ENCODE measurements around the gene RAB44. TPM values are rescaled to one million over a fixed set of nuclear protein-coding genes. Genes with fewer than 3 reads are reported as not detected.

RAB44 gene
- total RNA-seq, 2 donors from 2014 or later: 0.14 to 0.45 TPM

DNA sequence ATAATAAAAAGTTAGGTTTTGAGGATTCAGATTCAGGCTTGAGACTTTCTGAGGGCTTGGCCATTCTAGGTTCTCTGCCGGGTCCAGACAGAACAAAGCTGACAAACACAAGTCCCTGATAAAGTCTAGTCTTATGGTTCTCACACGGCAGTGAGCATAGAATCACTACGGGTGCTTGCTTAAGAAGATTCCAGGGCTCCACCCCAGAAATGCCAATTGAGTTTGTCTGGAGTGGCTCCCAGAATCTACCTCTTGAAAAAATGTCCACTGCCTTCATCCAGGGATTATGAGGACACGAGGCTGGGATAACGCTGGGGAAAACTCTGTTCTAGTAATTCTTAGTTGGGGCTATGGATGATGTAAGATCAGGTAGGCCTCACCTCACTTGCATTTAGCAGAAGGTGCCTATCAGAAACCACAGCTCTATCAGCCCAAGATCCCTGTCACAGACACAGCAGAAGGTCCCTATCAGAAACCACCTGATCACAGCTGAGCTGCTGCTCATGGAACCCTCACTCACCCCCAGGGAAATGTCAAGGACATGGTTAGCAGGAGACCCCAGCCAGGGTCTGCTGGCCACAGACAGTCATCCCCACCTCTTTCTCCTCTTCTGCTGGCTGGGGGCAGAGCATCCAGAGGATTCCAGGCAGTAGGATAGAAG lies 52.3 kb downstream of the RAB44 start:
- no peak overlapping the region for H3K27ac ChIP-seq
- 76% methylated on average over 5 of the region's 5 CpGs for WGBS
- TF ChIP-seq POLR2A (IDR thresholded peaks at IDR 0.05) (no peak), POLR2AphosphoS5 (IDR thresholded peaks at IDR 0.05) (no peak), CTCF (IDR thresholded peaks at IDR 0.05) (no peak)
- H3K4me3 ChIP-seq: no peak overlapping the region
- no peaks in the 10 kb centered on the region for H3K36me3 ChIP-seq
- no peak for DNase-seq (ENCODE audit: low spot score)
- H3K9me3 ChIP-seq: no peaks in the 10 kb centered on the region
- no peaks in the 10 kb centered on the region for H3K4me1 ChIP-seq (replicated peaks)
- no peaks in the 10 kb centered on the region for H3K27me3 ChIP-seq (replicated peaks; ENCODE audit: insufficient read depth)
- intact Hi-C loops (cut with DNase I): no loop called here

DNA sequence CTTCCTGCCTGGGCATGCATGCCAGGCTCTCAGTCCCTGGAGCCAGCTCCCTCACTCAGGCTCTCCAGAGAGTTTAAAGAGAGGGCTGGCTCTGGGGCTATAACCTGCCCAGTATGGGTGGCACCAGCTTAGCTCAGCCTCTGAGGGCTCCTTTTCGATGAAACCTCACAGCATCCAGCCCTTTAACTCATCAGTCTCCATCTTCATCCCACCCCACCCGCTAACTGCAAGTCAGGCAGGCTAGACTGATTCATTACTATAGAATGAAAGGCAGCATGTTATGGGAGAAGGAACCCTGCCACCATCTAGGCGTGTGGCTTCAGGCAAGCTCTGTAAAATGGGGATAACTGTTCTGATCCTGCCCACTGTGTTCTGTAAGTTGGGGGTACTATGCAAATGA lies 53.5 kb downstream of the RAB44 start:
- Histone ChIP-seq H3K4me3 (no peak overlapping the region), H3K9me3 (no peaks in the 10 kb centered on the region), H3K27me3 (replicated peaks; ENCODE audit: insufficient read depth) (no peaks in the 10 kb centered on the region), H3K4me1 (replicated peaks) (no peaks in the 10 kb centered on the region), H3K36me3 (no peaks in the 10 kb centered on the region), H3K27ac (no peak overlapping the region)
- intact Hi-C loops (cut with DNase I): no loop called here
- TF ChIP-seq CTCF (IDR thresholded peaks at IDR 0.05) (no peak), POLR2AphosphoS5 (IDR thresholded peaks at IDR 0.05) (no peak), POLR2A (IDR thresholded peaks at IDR 0.05) (no peak)
- WGBS: 84% methylated on average over 3 of the region's 3 CpGs
- no peak for DNase-seq (ENCODE audit: low spot score)

GRCh38 chr6:36751833-36752186 lies 54.2 kb downstream of the RAB44 start:
- WGBS: 0% methylated on average over 1 of the region's 1 CpG
- Histone ChIP-seq H3K27ac (no peak overlapping the region), H3K36me3 (no peaks in the 10 kb centered on the region), H3K9me3 (no peaks in the 10 kb centered on the region), H3K27me3 (replicated peaks; ENCODE audit: insufficient read depth) (no peaks in the 10 kb centered on the region), H3K4me3 (no peak overlapping the region), H3K4me1 (replicated peaks) (no peaks in the 10 kb centered on the region)
- TF ChIP-seq POLR2AphosphoS5 (IDR thresholded peaks at IDR 0.05) (no peak), POLR2A (IDR thresholded peaks at IDR 0.05) (no peak), CTCF (IDR thresholded peaks at IDR 0.05) (no peak)
- intact Hi-C loops (cut with DNase I): no loop called here
- DNase-seq (ENCODE audit: low spot score): no peak

DNA sequence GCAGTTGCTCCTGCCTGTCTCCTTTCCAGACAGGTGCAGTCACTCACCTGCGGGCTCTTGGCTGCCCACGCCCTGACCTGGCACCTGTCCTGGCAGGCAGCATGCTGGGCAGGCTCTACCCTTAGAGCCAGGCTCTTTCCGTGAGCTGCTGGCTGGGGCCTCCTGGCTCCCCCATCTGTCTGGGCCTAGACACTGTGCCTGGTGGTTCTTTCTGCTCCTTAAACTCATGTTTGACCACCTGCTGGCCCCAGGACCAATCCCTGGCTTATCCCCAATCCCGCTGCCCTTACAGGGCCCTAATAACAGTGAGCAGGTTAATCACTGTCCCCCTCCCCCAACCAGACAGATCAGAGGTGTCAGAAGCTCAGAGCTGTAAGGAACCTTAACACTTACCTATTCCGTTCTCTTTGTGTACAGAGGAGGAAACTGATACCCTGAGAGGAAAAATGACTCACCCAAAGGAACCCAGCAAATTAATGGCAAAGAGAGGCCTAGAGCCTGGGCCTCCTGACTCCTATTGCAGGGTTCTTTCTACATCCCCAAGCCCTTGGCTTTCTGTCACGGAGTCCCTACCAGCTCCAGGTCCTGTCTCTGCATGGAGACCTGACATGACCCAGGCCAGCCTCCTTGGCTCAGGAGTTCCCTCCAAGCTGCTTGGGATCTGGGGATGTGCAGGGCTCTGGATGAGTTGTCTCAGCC lies 54.7 kb downstream of the RAB44 start:
- TF ChIP-seq POLR2A (IDR thresholded peaks at IDR 0.05) (no peak), POLR2AphosphoS5 (IDR thresholded peaks at IDR 0.05) (no peak), CTCF (IDR thresholded peaks at IDR 0.05) (no peak)
- H3K4me3 ChIP-seq: no peak overlapping the region
- H3K4me1 ChIP-seq (replicated peaks): no peaks in the 10 kb centered on the region
- 66% methylated on average over 6 of the region's 6 CpGs for WGBS
- no peaks in the 10 kb centered on the region for H3K36me3 ChIP-seq
- no peaks in the 10 kb centered on the region for H3K9me3 ChIP-seq
- no peak for DNase-seq (ENCODE audit: low spot score)
- H3K27ac ChIP-seq: no peak overlapping the region
- no peaks in the 10 kb centered on the region for H3K27me3 ChIP-seq (replicated peaks; ENCODE audit: insufficient read depth)
- intact Hi-C loops (cut with DNase I): no loop called here

Data from prostate gland (tissue), 2 donors.